Neural cell (in vitro differentiated cells): ENCODE measurements around the gene PCED1B.

ENCODE experiments used
- CTCF ChIP-seq: fragments of 450-650 bp; IDR thresholded peaks from 2 replicates; pipeline ENCODE4 v1.5.1; 2014; ENCODE audit warnings: antibody characterized with exemption, mild to moderate bottlenecking, moderate library complexity; ENCODE audit not compliant: poor library complexity, severe bottlenecking
- EP300 ChIP-seq: fragments of 450-650 bp; conservative IDR thresholded peaks from 2 replicates; pipeline ENCODE4 v1.6.1; 2014; ENCODE audit warnings: antibody characterized with exemption, mild to moderate bottlenecking, moderate library complexity; ENCODE audit not compliant: poor library complexity, severe bottlenecking
- EZH2 ChIP-seq: fragments of 200-600, 300-800 bp; shearing (Covaris generic), sonication (generic); IDR thresholded peaks from 2 replicates; pipeline ENCODE4 v1.6.1; 2014; ENCODE audit warnings: antibody characterized with exemption, low read length, borderline replicate concordance, mild to moderate bottlenecking; ENCODE audit not compliant: insufficient read depth, poor library complexity, severe bottlenecking
- POLR2AphosphoS5 ChIP-seq: IDR thresholded peaks from 2 replicates; pipeline ENCODE4 v1.6.1; 2012
- TAF1 ChIP-seq: IDR thresholded peaks from 2 replicates; pipeline ENCODE4 v1.6.1; 2012; ENCODE audit warnings: low read depth

DNA sequence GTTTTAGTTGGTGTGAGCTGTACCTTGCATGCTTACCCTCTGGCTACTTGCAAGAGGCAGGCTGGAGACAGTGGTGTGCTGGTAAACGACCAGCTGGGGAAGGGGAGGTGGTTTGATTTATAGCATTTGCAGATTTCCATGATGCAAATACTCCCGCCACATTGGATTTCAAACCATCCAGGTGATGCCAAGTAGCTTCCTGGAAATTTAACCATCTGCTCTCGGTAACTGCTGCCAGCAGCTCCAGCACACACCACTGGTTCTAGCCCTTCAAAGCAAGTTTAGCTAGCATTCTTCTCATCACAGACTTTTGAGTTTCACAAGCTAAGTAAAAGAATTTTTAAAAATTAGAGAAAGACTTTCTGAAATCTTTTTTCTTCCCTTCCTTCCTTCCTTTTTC, 104.8 kb downstream of the PCED1B start:
- TF ChIP-seq CTCF (no peak), EZH2 (no peak), TAF1 (no peak), EP300 (no peak), POLR2AphosphoS5 (no peak)
